K562 (cell line): Measurements from ENCODE around the gene CCDC124. TPM values are rescaled to one million over a fixed set of nuclear protein-coding genes. Genes with fewer than 3 reads are reported as not detected.

Source experiments
- BCL6 ChIP-seq: fragments of 250-450 bp; sonication (Bioruptor Pico); IDR thresholded peaks from 2 replicates; pipeline ENCODE4 v1.4.0; 2020
- CBFB ChIP-seq: sonication (generic); formaldehyde crosslinking; IDR thresholded peaks from 2 replicates; pipeline ENCODE4 v1.4.0; 2020; ENCODE audit warnings: mild to moderate bottlenecking, missing genetic modification reagents
- CEBPB ChIP-seq: fragments of 450-650 bp; IDR thresholded peaks from 2 replicates; pipeline ENCODE4 v1.6.1; 2016; ENCODE audit warnings: missing genetic modification characterization, missing compliant biosample characterization
- ELF2 ChIP-seq: fragments of 250-450 bp; sonication (Bioruptor Pico); IDR thresholded peaks from 2 replicates; pipeline ENCODE4 v1.5.0; 2021; ENCODE audit warnings: mild to moderate bottlenecking
- KLF16 ChIP-seq: IDR thresholded peaks from 2 replicates; pipeline ENCODE4 v1.6.1; 2016; ENCODE audit warnings: antibody characterized with exemption
- MYNN ChIP-seq, 2 experiments: sonication (generic); formaldehyde crosslinking in 1 of 2; IDR thresholded peaks; 2 replicates each; pipeline versions ENCODE4 v1.5.0 to v1.6.1; 2016 to 2020; ENCODE audit warnings: antibody characterized with exemption in 1 of 2, missing genetic modification reagents in 1 of 2
- NCOA1 ChIP-seq: fragments of 450-650 bp; IDR thresholded peaks from 2 replicates; pipeline ENCODE4 v1.6.1; 2016; ENCODE audit warnings: low read depth
- NR4A1 ChIP-seq, 2 experiments: fragments of 250-450 bp in 1 of 2; fragments of 450-650 bp in 1 of 2; sonication (Bioruptor Pico) in 1 of 2; IDR thresholded peaks; 2 replicates each; pipeline versions ENCODE4 v1.4.0 to v1.6.1; 2016 to 2020; ENCODE audit warnings: mild to moderate bottlenecking in 2 of 2, missing compliant biosample characterization in 1 of 2, missing genetic modification characterization in 1 of 2, moderate library complexity in 1 of 2
- SIN3A ChIP-seq, 2 experiments: fragments of 150-350 bp in 1 of 2; IDR thresholded peaks; 2 replicates each; pipeline ENCODE4 v1.6.1; 2011 to 2016; ENCODE audit warnings: borderline replicate concordance in 2 of 2, low read depth in 2 of 2, low read length in 2 of 2, mild to moderate bottlenecking in 2 of 2, moderate library complexity in 2 of 2; ENCODE audit not compliant: control insufficient read depth in 1 of 2
- TCF7 ChIP-seq: sonication (generic); IDR thresholded peaks from 2 replicates; pipeline ENCODE4 v1.6.1; 2016; ENCODE audit warnings: antibody characterized with exemption, borderline replicate concordance
- ZNF79 ChIP-seq: fragments of 250-450 bp; sonication (Bioruptor Pico); IDR thresholded peaks from 2 replicates; pipeline ENCODE4 v1.4.0; 2020; ENCODE audit warnings: low read depth, mild to moderate bottlenecking, moderate library complexity
- polyA plus RNA-seq, 8 experiments: library from polyadenylated mRNA; depleted of rRNA in 4 of 8; stranded (reverse) in 5 of 8; unstranded in 3 of 8; fragments of >200 nt; fragmentation: Nextera tagmentation in 2 of 8; fragmentation: Illumina TruSeq in 1 of 8; extraction: Ambion mirVana in 2 of 8; extraction: Trizol in 1 of 8; gene quantifications; 2 replicates each; pipeline versions ENCODE4 v1.2.1 to v1.2.3, GENCODE V29; 2011 to 2014; ENCODE audit warnings: inconsistent platforms in 1 of 8, missing spikeins in 1 of 8
- total RNA-seq, 7 experiments: library from RNA; depleted of rRNA in 6 of 7; stranded (reverse); fragments of >200 nt in 6 of 7; fragmentation: Illumina TruSeq in 2 of 7; extraction: Trizol in 2 of 7; gene quantifications; 2 replicates each; pipeline versions ENCODE4 v1.2.1 to v1.2.3, GENCODE V29; 2011 to 2021; ENCODE audit warnings: low replicate concordance in 1 of 7
- TF ChIP-seq, protein P1 (sequence below), 2 experiments: fragments of 450-650 bp; formaldehyde crosslinking in 1 of 2; IDR thresholded peaks; 2 replicates each; pipeline versions ENCODE4 v1.4.0 to v1.6.1; 2014 to 2020; ENCODE audit warnings: mild to moderate bottlenecking in 2 of 2, borderline replicate concordance in 1 of 2, low read depth in 1 of 2
- TF ChIP-seq, protein P2 (sequence below): IDR thresholded peaks from 2 replicates; pipeline ENCODE4 v1.6.1; 2011; ENCODE audit warnings: borderline replicate concordance, low read depth, mild to moderate bottlenecking, moderate library complexity, low read length; ENCODE audit not compliant: insufficient read depth, poor library complexity, severe bottlenecking
- TF ChIP-seq, protein P3 (sequence below): fragments of 250-450 bp; sonication (Bioruptor Pico); IDR thresholded peaks from 2 replicates; pipeline ENCODE4 v1.8.0; 2021; ENCODE audit warnings: moderate library complexity, mild to moderate bottlenecking, inconsistent platforms

The CCDC124 gene
- total and polyA plus RNA-seq, 9 of the 15 experiments (the other 6 are each of a cell fraction or from before 2014, with no cell fraction given): 5.8 to 234 (median 40.1) TPM

DNA sequence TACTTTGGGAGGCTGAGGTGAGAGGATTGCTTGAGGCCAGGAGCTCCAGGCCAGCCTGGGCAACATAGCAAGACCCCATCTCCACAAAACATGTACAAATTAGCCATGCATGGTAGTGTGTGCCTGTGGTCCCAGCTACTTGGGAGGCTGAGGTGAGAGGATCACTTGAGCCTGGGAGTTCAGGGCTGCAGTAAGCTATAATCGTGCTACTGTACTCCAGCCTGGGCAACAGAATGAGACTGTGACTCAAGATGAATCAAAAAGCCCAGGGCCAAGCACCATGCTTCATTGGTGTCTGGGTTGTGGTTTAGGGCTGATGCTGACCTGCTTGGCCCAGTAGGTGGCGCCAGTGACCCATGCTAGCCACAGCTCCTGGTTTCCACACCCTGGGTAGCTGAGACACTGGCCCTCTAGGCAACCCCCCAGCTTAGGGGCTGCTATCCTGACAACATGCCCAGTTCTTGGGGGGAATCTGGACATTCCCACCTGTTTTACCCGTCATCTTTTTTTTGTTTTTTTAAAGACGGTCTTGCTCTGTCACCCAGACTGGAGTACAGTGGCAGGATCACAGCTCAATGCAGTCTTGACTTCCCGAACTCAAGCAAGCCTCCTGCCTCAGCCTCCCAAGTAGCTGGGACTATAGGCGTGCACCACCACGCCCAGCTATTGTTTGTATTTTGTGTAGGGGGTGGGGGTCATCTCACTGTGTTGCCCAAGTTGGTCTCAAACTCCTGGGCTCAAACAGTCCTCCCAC is 5.5 kb downstream of the CCDC124 start (continued):
- TF ChIP-seq, protein P1, sequence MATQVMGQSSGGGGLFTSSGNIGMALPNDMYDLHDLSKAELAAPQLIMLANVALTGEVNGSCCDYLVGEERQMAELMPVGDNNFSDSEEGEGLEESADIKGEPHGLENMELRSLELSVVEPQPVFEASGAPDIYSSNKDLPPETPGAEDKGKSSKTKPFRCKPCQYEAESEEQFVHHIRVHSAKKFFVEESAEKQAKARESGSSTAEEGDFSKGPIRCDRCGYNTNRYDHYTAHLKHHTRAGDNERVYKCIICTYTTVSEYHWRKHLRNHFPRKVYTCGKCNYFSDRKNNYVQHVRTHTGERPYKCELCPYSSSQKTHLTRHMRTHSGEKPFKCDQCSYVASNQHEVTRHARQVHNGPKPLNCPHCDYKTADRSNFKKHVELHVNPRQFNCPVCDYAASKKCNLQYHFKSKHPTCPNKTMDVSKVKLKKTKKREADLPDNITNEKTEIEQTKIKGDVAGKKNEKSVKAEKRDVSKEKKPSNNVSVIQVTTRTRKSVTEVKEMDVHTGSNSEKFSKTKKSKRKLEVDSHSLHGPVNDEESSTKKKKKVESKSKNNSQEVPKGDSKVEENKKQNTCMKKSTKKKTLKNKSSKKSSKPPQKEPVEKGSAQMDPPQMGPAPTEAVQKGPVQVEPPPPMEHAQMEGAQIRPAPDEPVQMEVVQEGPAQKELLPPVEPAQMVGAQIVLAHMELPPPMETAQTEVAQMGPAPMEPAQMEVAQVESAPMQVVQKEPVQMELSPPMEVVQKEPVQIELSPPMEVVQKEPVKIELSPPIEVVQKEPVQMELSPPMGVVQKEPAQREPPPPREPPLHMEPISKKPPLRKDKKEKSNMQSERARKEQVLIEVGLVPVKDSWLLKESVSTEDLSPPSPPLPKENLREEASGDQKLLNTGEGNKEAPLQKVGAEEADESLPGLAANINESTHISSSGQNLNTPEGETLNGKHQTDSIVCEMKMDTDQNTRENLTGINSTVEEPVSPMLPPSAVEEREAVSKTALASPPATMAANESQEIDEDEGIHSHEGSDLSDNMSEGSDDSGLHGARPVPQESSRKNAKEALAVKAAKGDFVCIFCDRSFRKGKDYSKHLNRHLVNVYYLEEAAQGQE (IDR thresholded peaks at IDR 0.05; ENCODE audit: borderline replicate concordance): peak; percentile 92
- TF ChIP-seq, protein P1 (CRISPR knock-in tag; IDR thresholded peaks at IDR 0.05; ENCODE audit: low read depth): no peak
- no peak for TF ChIP-seq BCL6 (CRISPR knock-in tag)
- TF ChIP-seq SIN3A (IDR thresholded peaks at IDR 0.05; ENCODE audit: borderline replicate concordance in 2 of 2, control insufficient read depth in 1 of 2, low read depth in 2 of 2, low read length in 2 of 2): no peak
- no peak for TF ChIP-seq ZNF79 (CRISPR knock-in tag)
- 0 out of 2 replicates have a peak, but pooled peaks have one; percentile 12 for TF ChIP-seq CEBPB
- no peak for TF ChIP-seq KLF16
- no peak for TF ChIP-seq NR4A1 (CRISPR knock-in tag; IDR thresholded peaks at IDR 0.05)
- TF ChIP-seq NR4A1 (tag; IDR thresholded peaks at IDR 0.05): no peak
- TF ChIP-seq TCF7: no peak
- no peak for TF ChIP-seq NCOA1
- no peak for TF ChIP-seq ELF2 (CRISPR knock-in tag)
- no peak for TF ChIP-seq MYNN (IDR thresholded peaks at IDR 0.05)
- no peak for TF ChIP-seq MYNN (CRISPR knock-in tag; IDR thresholded peaks at IDR 0.05)
- TF ChIP-seq, protein P2, sequence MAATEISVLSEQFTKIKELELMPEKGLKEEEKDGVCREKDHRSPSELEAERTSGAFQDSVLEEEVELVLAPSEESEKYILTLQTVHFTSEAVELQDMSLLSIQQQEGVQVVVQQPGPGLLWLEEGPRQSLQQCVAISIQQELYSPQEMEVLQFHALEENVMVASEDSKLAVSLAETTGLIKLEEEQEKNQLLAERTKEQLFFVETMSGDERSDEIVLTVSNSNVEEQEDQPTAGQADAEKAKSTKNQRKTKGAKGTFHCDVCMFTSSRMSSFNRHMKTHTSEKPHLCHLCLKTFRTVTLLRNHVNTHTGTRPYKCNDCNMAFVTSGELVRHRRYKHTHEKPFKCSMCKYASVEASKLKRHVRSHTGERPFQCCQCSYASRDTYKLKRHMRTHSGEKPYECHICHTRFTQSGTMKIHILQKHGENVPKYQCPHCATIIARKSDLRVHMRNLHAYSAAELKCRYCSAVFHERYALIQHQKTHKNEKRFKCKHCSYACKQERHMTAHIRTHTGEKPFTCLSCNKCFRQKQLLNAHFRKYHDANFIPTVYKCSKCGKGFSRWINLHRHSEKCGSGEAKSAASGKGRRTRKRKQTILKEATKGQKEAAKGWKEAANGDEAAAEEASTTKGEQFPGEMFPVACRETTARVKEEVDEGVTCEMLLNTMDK: peak; percentile 68
- TF ChIP-seq, protein P3, sequence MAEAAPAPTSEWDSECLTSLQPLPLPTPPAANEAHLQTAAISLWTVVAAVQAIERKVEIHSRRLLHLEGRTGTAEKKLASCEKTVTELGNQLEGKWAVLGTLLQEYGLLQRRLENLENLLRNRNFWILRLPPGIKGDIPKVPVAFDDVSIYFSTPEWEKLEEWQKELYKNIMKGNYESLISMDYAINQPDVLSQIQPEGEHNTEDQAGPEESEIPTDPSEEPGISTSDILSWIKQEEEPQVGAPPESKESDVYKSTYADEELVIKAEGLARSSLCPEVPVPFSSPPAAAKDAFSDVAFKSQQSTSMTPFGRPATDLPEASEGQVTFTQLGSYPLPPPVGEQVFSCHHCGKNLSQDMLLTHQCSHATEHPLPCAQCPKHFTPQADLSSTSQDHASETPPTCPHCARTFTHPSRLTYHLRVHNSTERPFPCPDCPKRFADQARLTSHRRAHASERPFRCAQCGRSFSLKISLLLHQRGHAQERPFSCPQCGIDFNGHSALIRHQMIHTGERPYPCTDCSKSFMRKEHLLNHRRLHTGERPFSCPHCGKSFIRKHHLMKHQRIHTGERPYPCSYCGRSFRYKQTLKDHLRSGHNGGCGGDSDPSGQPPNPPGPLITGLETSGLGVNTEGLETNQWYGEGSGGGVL: no peak
- peak; percentile 82; the same call in 1 of the 2 replicates for TF ChIP-seq CBFB (CRISPR knock-in tag)
